ENCODE results near the gene RHOBTB1.

Gene RHOBTB1

GRCh38 chr10:60898321-60898720 is 45.7 kb downstream of the RHOBTB1 start:
- TF ChIP-seq TCF4 (CRISPR knock-in tag; IDR thresholded peaks at IDR 0.05; ENCODE audit: borderline replicate concordance), result no peak
- no peak for TF ChIP-seq ISL1 (CRISPR knock-in tag; IDR thresholded peaks at IDR 0.05)
- TF ChIP-seq ZFP30 (CRISPR knock-in tag; IDR thresholded peaks at IDR 0.05), result no peak
- TF ChIP-seq POU6F1 (CRISPR knock-in tag; IDR thresholded peaks at IDR 0.05; ENCODE audit: borderline replicate concordance, low read depth), result no peak
- no peak for TF ChIP-seq SNAI2 (CRISPR knock-in tag; IDR thresholded peaks at IDR 0.05)
- TF ChIP-seq ZNF565 (CRISPR knock-in tag; conservative IDR thresholded peaks at IDR 0.05; ENCODE audit: low read depth), result no peak
- no peak for ATAC-seq

- no peak for ATAC-seq
- TF ChIP-seq TCF4 (CRISPR knock-in tag; IDR thresholded peaks at IDR 0.05; ENCODE audit: borderline replicate concordance) (no peak), PATZ1 (CRISPR knock-in tag; IDR thresholded peaks at IDR 0.05; ENCODE audit: borderline replicate concordance) (no peak), TOX (CRISPR knock-in tag; IDR thresholded peaks at IDR 0.05; ENCODE audit: borderline replicate concordance) (no peak), GLIS3 (CRISPR knock-in tag; IDR thresholded peaks at IDR 0.05) (no peak), ZNF565 (CRISPR knock-in tag; conservative IDR thresholded peaks at IDR 0.05; ENCODE audit: low read depth) (no peak), OSR1 (CRISPR knock-in tag; IDR thresholded peaks at IDR 0.05) (no peak)
These were observed 47.2 kb downstream of the RHOBTB1 start for GRCh38 chr10:60896810-60897209.

GRCh38 chr10:60896033-60896432 is 48.0 kb downstream of the RHOBTB1 start:
- ATAC-seq, result peak; percentile 84
- TF ChIP-seq ZNF70 (CRISPR knock-in tag; IDR thresholded peaks at IDR 0.05), result no peak
- no peak for TF ChIP-seq ZFP3 (CRISPR knock-in tag; IDR thresholded peaks at IDR 0.05)
- TF ChIP-seq ISL1 (CRISPR knock-in tag; IDR thresholded peaks at IDR 0.05), result peak; percentile 66
- no peak for TF ChIP-seq OSR1 (CRISPR knock-in tag; IDR thresholded peaks at IDR 0.05)
- TF ChIP-seq ZC3H10 (CRISPR knock-in tag; IDR thresholded peaks at IDR 0.05), result no peak

GRCh38 chr10:60894786-60895185 is 49.2 kb downstream of the RHOBTB1 start:
- peak; percentile 38; the same call in 2 of the 3 replicates for ATAC-seq
- no peak for TF ChIP-seq ESRRG (CRISPR knock-in tag; IDR thresholded peaks at IDR 0.05)

GRCh38 chr10:60893231-60893630 is 50.8 kb downstream of the RHOBTB1 start:
- no peak for TF ChIP-seq ZNF8 (CRISPR knock-in tag; IDR thresholded peaks at IDR 0.05)
- no peak for TF ChIP-seq ESRRG (CRISPR knock-in tag; IDR thresholded peaks at IDR 0.05)
- TF ChIP-seq GLIS3 (CRISPR knock-in tag; IDR thresholded peaks at IDR 0.05), result no peak
- TF ChIP-seq ISL1 (CRISPR knock-in tag; IDR thresholded peaks at IDR 0.05), result no peak
- TF ChIP-seq PATZ1 (CRISPR knock-in tag; IDR thresholded peaks at IDR 0.05; ENCODE audit: borderline replicate concordance), result no peak
- no peak for TF ChIP-seq ZNF565 (CRISPR knock-in tag; conservative IDR thresholded peaks at IDR 0.05; ENCODE audit: low read depth)
- TF ChIP-seq CSDC2 (CRISPR knock-in tag; IDR thresholded peaks at IDR 0.05), result no peak
- ATAC-seq, result no peak

GRCh38 chr10:60892571-60892970 is 51.4 kb downstream of the RHOBTB1 start:
- ATAC-seq, result no peak
- TF ChIP-seq POU6F1 (CRISPR knock-in tag; IDR thresholded peaks at IDR 0.05; ENCODE audit: borderline replicate concordance, low read depth) (no peak), ZNF70 (CRISPR knock-in tag; IDR thresholded peaks at IDR 0.05) (no peak), CSRNP3 (CRISPR knock-in tag; IDR thresholded peaks at IDR 0.05) (no peak), ISL1 (CRISPR knock-in tag; IDR thresholded peaks at IDR 0.05) (no peak), CREB5 (CRISPR knock-in tag; IDR thresholded peaks at IDR 0.05; ENCODE audit: low read depth) (no peak), ZNF8 (CRISPR knock-in tag; IDR thresholded peaks at IDR 0.05) (no peak), SNAI2 (CRISPR knock-in tag; IDR thresholded peaks at IDR 0.05) (no peak), PATZ1 (CRISPR knock-in tag; IDR thresholded peaks at IDR 0.05; ENCODE audit: borderline replicate concordance) (no peak), GLIS3 (CRISPR knock-in tag; IDR thresholded peaks at IDR 0.05) (no peak), ZNF565 (CRISPR knock-in tag; conservative IDR thresholded peaks at IDR 0.05; ENCODE audit: low read depth) (no peak), ESRRG (CRISPR knock-in tag; IDR thresholded peaks at IDR 0.05) (no peak), ZC3H10 (CRISPR knock-in tag; IDR thresholded peaks at IDR 0.05) (no peak), BACH2 (CRISPR knock-in tag; IDR thresholded peaks at IDR 0.05; ENCODE audit: borderline replicate concordance) (no peak), ZFP3 (CRISPR knock-in tag; IDR thresholded peaks at IDR 0.05) (no peak)

All from SK-N-SH treated with all-trans-retinoic acid at 6 μM for 48 hours (cell line).